ENCODE data around the gene IGSF9B. TPM values are rescaled to one million over a fixed set of nuclear protein-coding genes. Genes with fewer than 3 reads are reported as not detected.

The IGSF9B gene
- total RNA-seq, 1 donor from 2014 or later: 2.0 TPM

Other genes starting within 250 kb of the IGSF9B start
- gene SPATA19, start 111.5 kb downstream of the IGSF9B start, total RNA-seq: not detected
- gene JAM3, start 112.1 kb upstream of the IGSF9B start, total RNA-seq: 41.0 TPM

Data from skin of body (tissue), 1 donor.